ENCODE results near the gene MET. TPM values are rescaled to one million over a fixed set of nuclear protein-coding genes. Genes with fewer than 3 reads are reported as not detected.

The MET gene
- total and polyA plus RNA-seq, 10 donors, result 0.68 to 28.8 (median 19.1) TPM

DNA sequence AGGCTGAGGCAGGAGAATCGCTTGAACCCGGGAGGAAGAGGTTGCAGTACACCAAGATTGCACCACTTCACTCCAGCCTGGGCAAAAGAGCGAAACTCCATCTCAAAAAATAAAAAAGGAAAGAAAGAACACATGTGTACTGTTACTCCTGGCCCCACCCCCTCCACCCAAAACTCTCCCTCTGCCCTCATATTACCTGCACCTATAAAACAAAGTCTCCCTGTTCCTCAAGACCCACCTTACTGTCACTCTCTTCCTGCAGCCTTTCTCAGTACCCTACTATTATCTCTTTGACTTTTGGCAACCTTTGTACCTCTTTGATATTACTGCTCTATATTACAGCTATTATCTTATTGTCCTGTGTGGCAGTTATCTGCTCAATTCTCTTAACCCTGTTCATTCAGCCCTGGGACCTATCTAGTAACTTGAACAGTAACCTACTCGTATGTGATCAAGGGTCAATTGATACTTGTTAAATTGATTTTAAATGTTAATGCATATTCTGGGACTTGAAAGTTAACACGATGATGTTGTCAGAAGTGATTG lies 121.9 kb downstream of the MET start:
- intact Hi-C loops (cut with DNase I; ENCODE audit: low total_unique reads), result no loop called here
- WGBS, 5 donors, result 91 to 99% (median 92%) methylated on average over 5 of the region's 5 CpGs
- Histone ChIP-seq H3K9me3 (no peaks in the 10 kb centered on the region), H3K4me1 (peaks cover 0 to 3% (median 0%) of the 10 kb centered on the region in 6 donors), H3K27ac (no peak overlapping the region), H3K27me3 (replicated peaks in 1 of 7) (no peaks in the 10 kb centered on the region), H3K36me3 (no peaks in the 10 kb centered on the region), H3K4me3 (no peak overlapping the region)
- TF ChIP-seq POLR2A (IDR thresholded peaks at IDR 0.05) (no peak), POLR2AphosphoS5 (IDR thresholded peaks at IDR 0.05) (no peak)
- TF ChIP-seq, protein P1, sequence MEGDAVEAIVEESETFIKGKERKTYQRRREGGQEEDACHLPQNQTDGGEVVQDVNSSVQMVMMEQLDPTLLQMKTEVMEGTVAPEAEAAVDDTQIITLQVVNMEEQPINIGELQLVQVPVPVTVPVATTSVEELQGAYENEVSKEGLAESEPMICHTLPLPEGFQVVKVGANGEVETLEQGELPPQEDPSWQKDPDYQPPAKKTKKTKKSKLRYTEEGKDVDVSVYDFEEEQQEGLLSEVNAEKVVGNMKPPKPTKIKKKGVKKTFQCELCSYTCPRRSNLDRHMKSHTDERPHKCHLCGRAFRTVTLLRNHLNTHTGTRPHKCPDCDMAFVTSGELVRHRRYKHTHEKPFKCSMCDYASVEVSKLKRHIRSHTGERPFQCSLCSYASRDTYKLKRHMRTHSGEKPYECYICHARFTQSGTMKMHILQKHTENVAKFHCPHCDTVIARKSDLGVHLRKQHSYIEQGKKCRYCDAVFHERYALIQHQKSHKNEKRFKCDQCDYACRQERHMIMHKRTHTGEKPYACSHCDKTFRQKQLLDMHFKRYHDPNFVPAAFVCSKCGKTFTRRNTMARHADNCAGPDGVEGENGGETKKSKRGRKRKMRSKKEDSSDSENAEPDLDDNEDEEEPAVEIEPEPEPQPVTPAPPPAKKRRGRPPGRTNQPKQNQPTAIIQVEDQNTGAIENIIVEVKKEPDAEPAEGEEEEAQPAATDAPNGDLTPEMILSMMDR (IDR thresholded peaks at IDR 0.05 in 8 of 11, conservative IDR thresholded peaks at IDR 0.05 in 3 of 11), result no peak
- DNase-seq, result no peak

DNA sequence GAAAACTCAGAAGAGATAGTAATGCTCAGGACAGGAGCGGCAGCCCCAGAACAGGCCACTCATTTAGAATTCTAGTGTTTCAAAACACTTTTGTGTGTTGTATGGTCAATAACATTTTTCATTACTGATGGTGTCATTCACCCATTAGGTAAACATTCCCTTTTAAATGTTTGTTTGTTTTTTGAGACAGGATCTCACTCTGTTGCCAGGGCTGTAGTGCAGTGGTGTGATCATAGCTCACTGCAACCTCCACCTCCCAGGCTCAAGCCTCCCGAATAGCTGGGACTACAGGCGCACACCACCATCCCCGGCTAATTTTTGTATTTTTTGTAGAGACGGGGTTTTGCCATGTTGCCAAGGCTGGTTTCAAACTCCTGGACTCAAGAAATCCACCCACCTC lies 124.5 kb downstream of the MET start:
- H3K36me3 ChIP-seq, result no peaks in the 10 kb centered on the region
- no peak for DNase-seq
- 89 to 96% (median 93%) methylated on average over 5 of the region's 5 CpGs for WGBS, 5 donors
- H3K27ac ChIP-seq, result no peak overlapping the region
- H3K9me3 ChIP-seq, result no peaks in the 10 kb centered on the region
- H3K4me1 ChIP-seq, result peaks cover 0 to 3% (median 0%) of the 10 kb centered on the region in 6 donors
- TF ChIP-seq POLR2AphosphoS5 (IDR thresholded peaks at IDR 0.05), result no peak
- TF ChIP-seq POLR2A (IDR thresholded peaks at IDR 0.05), result no peak
- TF ChIP-seq, protein P1 (IDR thresholded peaks at IDR 0.05 in 8 of 11, conservative IDR thresholded peaks at IDR 0.05 in 3 of 11), result no peak
- no peak overlapping the region for H3K4me3 ChIP-seq
- intact Hi-C loops (cut with DNase I; ENCODE audit: low total_unique reads), result no loop called here
- no peaks in the 10 kb centered on the region for H3K27me3 ChIP-seq (replicated peaks in 1 of 7)

- Histone ChIP-seq H3K4me3 (no peak overlapping the region), H3K36me3 (no peaks in the 10 kb centered on the region), H3K27me3 (replicated peaks in 1 of 7) (no peaks in the 10 kb centered on the region), H3K27ac (peak overlapping the region in 3 of 8 donors; percentile 5 to 33 (median 32)), H3K4me1 (peaks cover 0 to 3% (median 0%) of the 10 kb centered on the region in 6 donors), H3K9me3 (no peaks in the 10 kb centered on the region)
- 66 to 83% (median 70%) methylated on average over 2 of the region's 2 CpGs for WGBS, 5 donors
- intact Hi-C loops (cut with DNase I; ENCODE audit: low total_unique reads), result no loop called here
- DNase-seq, result no peak
- TF ChIP-seq, protein P1 (IDR thresholded peaks at IDR 0.05 in 8 of 11, conservative IDR thresholded peaks at IDR 0.05 in 3 of 11), result no peak
- no peak for TF ChIP-seq POLR2AphosphoS5 (IDR thresholded peaks at IDR 0.05)
- TF ChIP-seq POLR2A (IDR thresholded peaks at IDR 0.05), result no peak
Observed at GRCh38 chr7:116797612-116798011, 125.6 kb downstream of the MET start.

GRCh38 chr7:116798232-116798631 lies 126.2 kb downstream of the MET start:
- H3K4me1 ChIP-seq, result peaks cover 0 to 3% (median 0%) of the 10 kb centered on the region in 6 donors
- DNase-seq, result no peak
- TF ChIP-seq POLR2AphosphoS5 (IDR thresholded peaks at IDR 0.05) (no peak), POLR2A (IDR thresholded peaks at IDR 0.05) (no peak)
- TF ChIP-seq, protein P1 (IDR thresholded peaks at IDR 0.05 in 8 of 11, conservative IDR thresholded peaks at IDR 0.05 in 3 of 11), result no peak
- no peak overlapping the region for H3K4me3 ChIP-seq
- no peaks in the 10 kb centered on the region for H3K36me3 ChIP-seq
- no peaks in the 10 kb centered on the region for H3K27me3 ChIP-seq (replicated peaks in 1 of 7)
- peak overlapping the region in 1 of 8 donors; percentile 14 for H3K27ac ChIP-seq
- H3K9me3 ChIP-seq, result no peaks in the 10 kb centered on the region
- WGBS, 5 donors, result 60 to 76% (median 67%) methylated on average over 3 of the region's 3 CpGs
- intact Hi-C loops (cut with DNase I; ENCODE audit: low total_unique reads), result no loop called here
